OCI-LY1 (cell line): ENCODE measurements around the gene OBSL1.

Source experiments
- EZH2 ChIP-seq: fragments of 200-600 bp; sonication (generic), shearing (Covaris generic); IDR thresholded peaks from 2 replicates; pipeline ENCODE4 v1.8.0; 2017; ENCODE audit warnings: borderline replicate concordance, mixed run types, mild to moderate bottlenecking, antibody characterized with exemption, low read length, moderate library complexity, mixed read lengths
- TF ChIP-seq, protein P1 (sequence below): fragments of 200-600 bp; sonication (generic), shearing (Covaris generic); IDR thresholded peaks from 2 replicates; pipeline ENCODE4 v1.5.1; 2017; ENCODE audit warnings: mild to moderate bottlenecking, antibody characterized with exemption, low read length, moderate library complexity, mixed read lengths

DNA sequence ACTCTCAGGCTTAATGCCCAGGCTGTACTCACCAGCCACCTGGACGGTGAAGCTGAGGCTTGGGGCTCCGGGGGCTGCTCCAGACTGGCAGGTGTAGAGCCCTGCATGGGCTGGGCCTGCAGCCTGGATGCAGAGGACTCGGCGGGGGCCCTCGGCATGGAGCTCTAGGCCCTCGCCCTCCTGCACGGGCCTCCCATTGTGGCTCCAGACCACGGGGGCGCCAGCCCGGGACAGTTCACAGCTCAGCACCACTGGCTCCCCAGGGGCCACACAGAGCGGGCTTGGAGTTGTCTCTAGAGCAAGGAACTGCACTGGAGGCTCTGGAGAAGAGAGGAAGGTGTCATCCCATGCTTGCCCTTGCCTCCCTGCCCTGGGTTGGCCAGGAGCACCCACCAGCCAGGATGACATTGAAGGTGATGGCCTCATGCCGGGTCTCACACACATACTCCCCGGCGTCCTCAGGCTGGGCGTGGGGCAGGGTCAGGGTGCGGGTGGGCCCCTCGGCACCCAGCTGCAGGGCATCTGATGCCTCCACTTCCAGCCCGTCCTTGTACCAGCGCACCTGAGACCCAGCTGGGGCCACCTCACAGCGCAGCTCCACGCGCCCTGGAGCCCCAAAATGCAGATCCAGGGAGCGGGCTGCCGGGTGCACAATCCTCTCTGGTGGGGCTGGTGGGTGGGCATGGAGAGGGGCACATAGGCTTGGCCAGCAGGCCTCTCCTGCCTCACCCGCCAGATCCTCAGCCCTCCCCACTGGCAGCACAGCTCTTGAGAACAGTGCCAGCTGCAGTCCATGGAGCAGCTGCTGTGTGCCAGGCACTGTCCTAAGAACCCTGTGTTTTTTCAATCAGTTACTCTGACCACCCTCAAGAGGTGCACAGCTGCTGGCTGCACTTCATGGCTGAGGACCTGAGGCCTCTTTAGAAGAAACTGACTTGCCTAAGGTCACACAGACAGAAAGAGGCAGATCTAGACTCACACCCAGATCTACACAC is 13.3 kb downstream of the OBSL1 start:
- TF ChIP-seq, protein P1, sequence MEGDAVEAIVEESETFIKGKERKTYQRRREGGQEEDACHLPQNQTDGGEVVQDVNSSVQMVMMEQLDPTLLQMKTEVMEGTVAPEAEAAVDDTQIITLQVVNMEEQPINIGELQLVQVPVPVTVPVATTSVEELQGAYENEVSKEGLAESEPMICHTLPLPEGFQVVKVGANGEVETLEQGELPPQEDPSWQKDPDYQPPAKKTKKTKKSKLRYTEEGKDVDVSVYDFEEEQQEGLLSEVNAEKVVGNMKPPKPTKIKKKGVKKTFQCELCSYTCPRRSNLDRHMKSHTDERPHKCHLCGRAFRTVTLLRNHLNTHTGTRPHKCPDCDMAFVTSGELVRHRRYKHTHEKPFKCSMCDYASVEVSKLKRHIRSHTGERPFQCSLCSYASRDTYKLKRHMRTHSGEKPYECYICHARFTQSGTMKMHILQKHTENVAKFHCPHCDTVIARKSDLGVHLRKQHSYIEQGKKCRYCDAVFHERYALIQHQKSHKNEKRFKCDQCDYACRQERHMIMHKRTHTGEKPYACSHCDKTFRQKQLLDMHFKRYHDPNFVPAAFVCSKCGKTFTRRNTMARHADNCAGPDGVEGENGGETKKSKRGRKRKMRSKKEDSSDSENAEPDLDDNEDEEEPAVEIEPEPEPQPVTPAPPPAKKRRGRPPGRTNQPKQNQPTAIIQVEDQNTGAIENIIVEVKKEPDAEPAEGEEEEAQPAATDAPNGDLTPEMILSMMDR: no peak
- no peak for TF ChIP-seq EZH2
